GM12878 (cell line): ENCODE measurements around the gene GAB3.

Experiments used
- CTCF ChIP-seq, 3 experiments: IDR thresholded peaks in 2 of 3; conservative IDR thresholded peaks in 1 of 3; 2 replicates each; pipeline ENCODE4 v1.5.1; 2011; ENCODE audit warnings: low read depth in 3 of 3, low read length in 3 of 3, mild to moderate bottlenecking in 3 of 3, control low read depth in 2 of 3, moderate library complexity in 2 of 3, inconsistent platforms in 1 of 3, mixed read lengths in 1 of 3; ENCODE audit not compliant: control insufficient read depth in 2 of 3, insufficient read depth in 1 of 3; ENCODE audit errors: extremely low read depth in 1 of 3
- EP300 ChIP-seq, 2 experiments: fragments of 150-350 bp in 1 of 2; IDR thresholded peaks; 2 replicates each; pipeline ENCODE4 v1.6.1; 2011 to 2012; ENCODE audit warnings: low read depth in 2 of 2, low read length in 2 of 2, borderline replicate concordance in 1 of 2, improper control_type of control experiment in 1 of 2, inconsistent platforms in 1 of 2; ENCODE audit not compliant: control insufficient read depth in 1 of 2
- ETV6 ChIP-seq, 2 experiments: fragments of 450-650 bp in 1 of 2; IDR thresholded peaks in 1 of 2; conservative IDR thresholded peaks in 1 of 2; 2 replicates each; pipeline ENCODE4 v1.6.1; 2014; ENCODE audit warnings: antibody characterized with exemption in 1 of 2, borderline replicate concordance in 1 of 2, low read depth in 1 of 2, mild to moderate bottlenecking in 1 of 2, moderate library complexity in 1 of 2
- JUNB ChIP-seq: IDR thresholded peaks from 2 replicates; pipeline ENCODE4 v1.6.1; 2016; ENCODE audit warnings: antibody characterized with exemption, mild to moderate bottlenecking
- MAX ChIP-seq: IDR thresholded peaks from 2 replicates; pipeline ENCODE4 v1.6.1; 2012; ENCODE audit warnings: low read depth, low read length, improper control_type of control experiment
- NFIC ChIP-seq: IDR thresholded peaks from 2 replicates; pipeline ENCODE4 v1.6.1; 2012; ENCODE audit warnings: low read depth, mild to moderate bottlenecking, inconsistent platforms, low read length, moderate library complexity
- NRF1 ChIP-seq: conservative IDR thresholded peaks from 2 replicates; pipeline ENCODE4 v1.6.1; 2011; ENCODE audit warnings: mild to moderate bottlenecking, low read depth, low read length, improper control_type of control experiment
- POLR2A ChIP-seq: IDR thresholded peaks from 2 replicates; pipeline ENCODE4 v1.6.1; 2011; ENCODE audit warnings: low read depth, mild to moderate bottlenecking, low read length
- ZBTB33 ChIP-seq: fragments of 450-650 bp; IDR thresholded peaks from 2 replicates; pipeline ENCODE4 v1.6.1; 2017; ENCODE audit warnings: mild to moderate bottlenecking
- ZNF24 ChIP-seq: fragments of 450-650 bp; IDR thresholded peaks from 2 replicates; pipeline ENCODE4 v1.6.1; 2017; ENCODE audit warnings: antibody characterized with exemption, mild to moderate bottlenecking

GRCh38 chrX:154751669-154752271 is 893 bp upstream of the GAB3 start:
- TF ChIP-seq CTCF (IDR thresholded peaks at IDR 0.05 in 2 of 3, conservative IDR thresholded peaks at IDR 0.05 in 1 of 3; ENCODE audit: control insufficient read depth in 2 of 3, extremely low read depth in 1 of 3, insufficient read depth in 1 of 3, low read depth in 3 of 3, low read length in 3 of 3) (no peak), ZBTB33 (no peak), MAX (no peak), JUNB (no peak), NFIC (no peak), NRF1 (no peak), ETV6 (conservative IDR thresholded peaks at IDR 0.05 in 1 of 2, IDR thresholded peaks at IDR 0.05 in 1 of 2; ENCODE audit: borderline replicate concordance in 1 of 2, low read depth in 1 of 2) (no peak), POLR2A (no peak), EP300 (IDR thresholded peaks at IDR 0.05; ENCODE audit: borderline replicate concordance in 1 of 2, control insufficient read depth in 1 of 2, low read depth in 2 of 2, low read length in 2 of 2) (no peak), ZNF24 (no peak)
